Stimulated activated memory B cell treated with anti-CD40 and anti-IgM and Interleukin-4, amounts not matched to agents 10 μg/mL and 1 μg/mL and 100 μg/mL, for 72 hours (primary cell): Measurements from ENCODE around the gene NOC2L.
"Not testable (repeated sequence)": the region's sequence is repeated elsewhere in the genome, so short reads cannot be mapped to it uniquely, and the experiment has no call there.

Experiments
- ATAC-seq: fragments of 150-1000 bp; cut with Tn5 transposase; 2 replicates; pipeline ENCODE4 v1.10.0; 2021
- H3K27ac Mint-ChIP-seq: one replicate; pipeline ENCODE4 v1.8.0; 2022; ENCODE audit warnings: mild to moderate bottlenecking, mixed read lengths
- H3K27me3 Mint-ChIP-seq: one replicate; pipeline ENCODE4 v1.8.0; 2022; ENCODE audit warnings: mixed read lengths
- H3K36me3 Mint-ChIP-seq: one replicate; pipeline ENCODE4 v1.8.0; 2022; ENCODE audit warnings: mixed read lengths
- H3K4me1 Mint-ChIP-seq: one replicate; pipeline ENCODE4 v1.8.0; 2022; ENCODE audit warnings: mixed read lengths
- H3K4me3 Mint-ChIP-seq: one replicate; pipeline ENCODE4 v1.8.0; 2022; ENCODE audit warnings: mild to moderate bottlenecking, moderate library complexity, mixed read lengths
- H3K9me3 Mint-ChIP-seq: one replicate; pipeline ENCODE4 v1.8.0; 2022; ENCODE audit warnings: mixed read lengths

The NOC2L gene

DNA sequence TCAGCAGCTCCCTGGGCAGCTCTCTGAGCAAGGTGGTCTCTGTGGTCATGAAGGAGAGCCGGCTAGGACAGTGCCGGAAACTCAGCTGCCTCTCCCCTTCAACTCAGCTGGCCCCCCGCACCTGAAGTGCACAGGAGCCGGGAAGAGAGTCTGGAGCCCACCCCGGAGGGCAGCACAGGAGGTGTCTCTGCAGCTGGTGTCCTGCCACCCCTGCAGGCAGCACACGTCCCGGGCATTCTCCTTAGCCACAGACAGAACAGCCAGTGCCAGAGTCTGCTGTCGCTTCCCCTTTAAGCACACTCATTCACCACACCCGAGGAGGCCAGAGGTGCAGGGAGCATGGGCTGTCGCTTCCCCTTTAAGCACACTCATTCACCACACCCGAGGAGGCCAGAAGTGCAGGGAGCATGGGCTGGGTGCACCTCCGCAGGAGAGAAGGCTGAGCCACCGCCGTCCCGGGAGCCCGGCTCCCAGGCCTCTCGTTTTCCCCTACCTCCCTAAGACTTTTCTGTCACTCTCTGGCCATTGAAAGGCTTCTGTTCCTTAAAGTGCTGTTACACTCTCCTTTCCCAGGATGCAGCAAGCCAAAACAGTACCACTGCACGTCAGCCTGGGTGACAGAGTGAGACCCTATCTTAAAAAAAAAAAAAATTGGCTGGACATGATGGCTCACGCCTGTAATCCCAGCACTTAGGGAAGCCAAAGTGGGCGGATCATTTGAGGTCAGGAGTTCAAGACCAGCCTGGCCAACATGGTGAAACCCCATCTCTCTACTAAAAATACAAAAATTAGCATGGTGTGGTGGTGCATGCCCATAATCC is 52.2 kb downstream of the NOC2L start:
- H3K9me3 Mint-ChIP-seq, result no peaks in the 10 kb centered on the region
- no peak overlapping the region for H3K27ac Mint-ChIP-seq
- peaks cover 21% of the 10 kb centered on the region for H3K4me1 Mint-ChIP-seq
- H3K27me3 Mint-ChIP-seq, result peaks cover 72% of the 10 kb centered on the region
- peak; percentile 74 for ATAC-seq
- no peak overlapping the region for H3K4me3 Mint-ChIP-seq
- H3K36me3 Mint-ChIP-seq, result no peaks in the 10 kb centered on the region

DNA sequence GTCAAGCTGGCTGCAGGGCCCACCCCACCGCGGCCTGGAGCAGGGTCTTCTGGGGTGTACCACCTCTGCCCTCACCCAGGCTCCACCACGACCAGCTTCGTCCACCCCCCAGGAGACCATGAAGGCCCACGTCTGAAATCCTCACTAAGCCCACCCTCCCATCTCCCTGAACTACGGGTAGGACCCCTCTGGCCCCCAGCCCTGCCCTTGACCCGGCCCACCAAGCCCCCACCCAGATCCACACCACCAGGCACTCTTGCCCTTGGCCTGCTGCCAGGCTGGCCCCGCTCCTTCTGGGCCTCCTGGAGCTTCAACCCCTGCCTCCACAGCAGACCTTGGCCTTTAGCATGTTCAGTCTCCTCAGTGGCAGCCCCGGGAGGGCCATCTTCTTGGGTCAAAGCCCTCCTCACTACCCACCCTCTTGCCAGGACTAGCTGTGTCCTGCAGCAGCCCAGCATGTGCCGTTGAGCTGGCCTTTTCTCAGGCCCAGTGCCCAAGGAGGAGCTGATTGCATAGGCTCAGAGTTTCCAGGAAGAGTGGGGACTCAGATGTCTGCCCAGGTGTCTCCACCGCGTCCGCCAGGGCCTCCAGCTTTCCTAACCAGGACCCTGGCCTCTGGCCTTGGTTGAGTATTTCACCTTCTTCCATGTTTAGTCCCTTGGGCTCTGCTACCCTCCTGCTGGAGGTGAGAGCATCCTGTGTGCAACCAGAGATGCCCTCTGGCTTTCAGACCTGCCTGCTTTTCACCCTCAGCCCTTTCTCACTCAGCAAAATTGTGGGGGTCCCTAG is 53.1 kb downstream of the NOC2L start:
- Mint-ChIP-seq H3K27ac (no peak overlapping the region), H3K9me3 (no peaks in the 10 kb centered on the region), H3K36me3 (no peaks in the 10 kb centered on the region), H3K27me3 (peaks cover 70% of the 10 kb centered on the region), H3K4me1 (peaks cover 21% of the 10 kb centered on the region), H3K4me3 (no peak overlapping the region)
- no peak for ATAC-seq

DNA sequence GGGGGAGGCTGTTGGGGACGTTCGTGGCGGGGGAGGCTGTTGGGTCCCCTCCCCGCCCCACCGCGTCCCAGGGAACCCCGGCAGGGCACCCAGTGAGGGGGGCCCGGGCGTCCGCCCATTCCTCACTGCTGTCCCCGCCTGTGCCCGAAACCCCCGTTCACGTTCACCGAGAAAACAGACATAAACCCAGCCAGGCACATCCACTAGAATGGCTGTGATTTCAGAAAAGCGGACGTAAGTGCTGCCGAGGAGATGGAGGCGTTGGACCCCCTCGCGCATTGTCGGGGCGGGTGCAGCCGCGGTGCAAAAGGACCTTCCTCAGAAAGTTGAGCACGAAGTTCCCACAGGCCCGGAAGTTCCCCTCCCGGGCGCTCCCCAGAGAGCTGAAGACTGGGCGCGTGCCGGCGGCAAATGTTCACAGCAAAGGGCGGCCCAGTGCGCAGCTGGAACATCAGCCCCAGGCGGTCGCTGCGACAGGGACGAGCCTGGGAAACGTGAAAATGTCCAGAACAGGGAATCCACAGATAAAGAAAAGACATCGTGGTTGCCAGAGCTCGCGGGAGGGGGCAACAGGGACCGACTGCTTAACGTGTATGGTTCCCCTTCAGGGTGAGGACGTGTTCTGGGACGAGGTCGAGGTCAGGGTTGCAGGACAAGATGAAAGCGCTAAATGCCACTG is 53.8 kb downstream of the NOC2L start:
- H3K4me1 Mint-ChIP-seq, result peaks cover 21% of the 10 kb centered on the region
- H3K27ac Mint-ChIP-seq, result no peak overlapping the region
- peak overlapping the region; percentile 67 for H3K4me3 Mint-ChIP-seq
- no peaks in the 10 kb centered on the region for H3K36me3 Mint-ChIP-seq
- ATAC-seq, result peak; percentile 40
- H3K27me3 Mint-ChIP-seq, result peaks cover 71% of the 10 kb centered on the region
- no peaks in the 10 kb centered on the region for H3K9me3 Mint-ChIP-seq

DNA sequence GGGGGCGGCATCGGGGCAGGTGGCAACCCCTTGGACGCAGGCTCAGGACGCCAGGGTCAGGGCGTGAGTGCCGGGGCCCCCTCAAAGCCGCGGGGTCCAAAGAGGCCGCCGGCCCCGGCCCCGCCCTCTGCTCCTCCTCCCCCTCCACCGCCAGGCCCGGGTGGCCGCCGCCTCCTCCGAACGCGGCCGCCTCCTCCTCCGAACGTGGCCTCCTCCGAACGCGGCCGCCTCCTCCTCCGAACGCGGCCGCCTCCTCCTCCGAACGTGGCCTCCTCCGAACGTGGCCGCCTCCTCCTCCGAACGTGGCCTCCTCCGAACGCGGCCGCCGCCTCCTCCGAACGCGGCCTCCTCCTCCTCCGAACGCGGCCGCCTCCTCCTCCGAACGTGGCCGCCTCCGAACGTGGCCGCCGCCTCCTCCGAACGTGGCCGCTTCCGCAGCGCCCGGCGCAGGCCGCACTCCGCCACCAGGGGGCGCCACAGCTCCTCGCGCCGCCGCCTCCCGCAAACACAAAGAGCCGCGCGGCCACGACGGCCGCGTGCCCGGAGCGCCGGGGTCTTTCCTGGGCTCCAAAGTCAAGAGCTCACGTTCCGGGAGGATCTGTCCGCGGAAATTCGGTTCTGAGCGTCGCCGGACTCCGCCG is 54.6 kb downstream of the NOC2L start:
- ATAC-seq, result peak; percentile 75
- Mint-ChIP-seq H3K27me3 (peaks cover 79% of the 10 kb centered on the region), H3K4me1 (peaks cover 21% of the 10 kb centered on the region), H3K36me3 (no peaks in the 10 kb centered on the region), H3K9me3 (no peaks in the 10 kb centered on the region), H3K27ac (no peak overlapping the region), H3K4me3 (peak overlapping the region; percentile 72)

DNA sequence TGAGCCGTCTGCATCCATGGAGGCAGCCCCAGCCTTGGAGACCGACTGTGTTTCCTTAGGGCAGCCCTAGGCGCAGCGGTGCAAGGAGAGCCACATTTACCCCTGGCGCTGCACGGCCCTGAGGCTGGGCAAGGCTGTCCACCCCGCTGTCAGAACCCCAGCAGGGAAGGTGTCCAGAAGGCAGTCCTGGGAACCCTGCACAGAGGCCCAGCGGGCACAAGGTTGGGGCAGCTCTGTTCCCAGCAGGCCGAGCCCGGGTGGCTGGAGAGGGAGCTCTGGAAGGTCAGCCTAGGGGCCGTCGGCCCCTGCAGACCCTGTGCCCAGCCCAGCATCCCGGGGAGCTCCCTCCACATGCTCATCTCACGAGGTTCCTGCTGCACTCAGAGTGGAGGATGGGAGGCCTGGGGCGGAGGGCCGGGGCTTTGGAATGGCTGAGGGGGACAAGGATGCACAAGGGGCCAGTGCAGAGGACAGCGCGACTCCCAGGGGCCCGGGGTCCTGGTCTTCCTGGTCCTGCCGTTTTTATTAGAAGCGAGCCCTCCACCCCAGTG is 55.3 kb downstream of the NOC2L start:
- no peak overlapping the region for H3K27ac Mint-ChIP-seq
- peak overlapping the region; percentile 57 for H3K4me3 Mint-ChIP-seq

DNA sequence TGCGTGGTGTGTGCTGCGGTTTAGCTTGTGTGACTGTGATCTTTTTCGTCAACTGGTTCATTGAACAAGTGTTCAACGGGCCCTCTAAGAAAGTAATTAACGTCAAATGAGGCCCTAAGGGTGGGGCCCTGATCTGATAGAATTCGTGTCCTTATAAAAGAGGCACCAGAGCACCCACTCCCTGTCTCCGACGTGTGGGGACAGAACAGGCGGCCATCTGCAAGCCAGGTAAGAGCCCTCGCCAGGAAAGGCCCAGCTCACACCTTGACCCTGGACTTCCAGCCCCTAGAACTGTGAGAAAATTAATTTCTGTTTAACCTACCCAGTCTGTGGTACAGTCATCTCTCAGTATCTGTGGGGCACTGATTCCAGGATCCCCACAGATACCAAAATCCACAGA is 55.8 kb downstream of the NOC2L start:
- Mint-ChIP-seq H3K4me1 (peaks cover 27% of the 10 kb centered on the region), H3K4me3 (peak overlapping the region; percentile 24), H3K27me3 (peaks cover 86% of the 10 kb centered on the region), H3K36me3 (no peaks in the 10 kb centered on the region), H3K27ac (no peak overlapping the region), H3K9me3 (no peaks in the 10 kb centered on the region)
- no peak for ATAC-seq

More for the DNA sequence above, 55.3 kb downstream of the NOC2L start:
- ATAC-seq, result no peak
- H3K9me3 Mint-ChIP-seq, result no peaks in the 10 kb centered on the region
- no peaks in the 10 kb centered on the region for H3K36me3 Mint-ChIP-seq
- peaks cover 85% of the 10 kb centered on the region for H3K27me3 Mint-ChIP-seq
- H3K4me1 Mint-ChIP-seq, result peaks cover 22% of the 10 kb centered on the region

DNA sequence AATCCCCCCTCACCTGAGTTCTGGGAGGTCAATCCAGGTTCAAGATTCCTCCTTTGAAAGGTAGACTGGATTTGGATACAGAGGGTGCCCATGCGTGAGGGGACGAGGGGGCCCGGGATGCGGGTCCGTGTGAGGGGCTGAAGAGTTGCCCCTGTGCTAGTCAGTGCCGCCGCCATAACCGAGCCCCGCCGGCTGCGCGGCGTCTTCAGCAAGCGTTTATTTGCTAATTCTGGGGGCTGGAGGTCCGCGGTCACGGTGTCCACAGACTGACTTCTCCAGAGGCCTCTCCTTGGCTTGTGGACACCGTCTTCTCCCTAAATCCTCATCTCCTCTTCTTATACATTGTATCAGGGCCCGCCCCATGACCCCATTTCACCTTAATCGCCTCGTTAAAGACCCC is 56.3 kb downstream of the NOC2L start:
- Mint-ChIP-seq H3K4me3 (no peak overlapping the region), H3K36me3 (no peaks in the 10 kb centered on the region), H3K27me3 (peaks cover 86% of the 10 kb centered on the region), H3K4me1 (peaks cover 30% of the 10 kb centered on the region), H3K9me3 (no peaks in the 10 kb centered on the region), H3K27ac (no peak overlapping the region)
- no peak for ATAC-seq

DNA sequence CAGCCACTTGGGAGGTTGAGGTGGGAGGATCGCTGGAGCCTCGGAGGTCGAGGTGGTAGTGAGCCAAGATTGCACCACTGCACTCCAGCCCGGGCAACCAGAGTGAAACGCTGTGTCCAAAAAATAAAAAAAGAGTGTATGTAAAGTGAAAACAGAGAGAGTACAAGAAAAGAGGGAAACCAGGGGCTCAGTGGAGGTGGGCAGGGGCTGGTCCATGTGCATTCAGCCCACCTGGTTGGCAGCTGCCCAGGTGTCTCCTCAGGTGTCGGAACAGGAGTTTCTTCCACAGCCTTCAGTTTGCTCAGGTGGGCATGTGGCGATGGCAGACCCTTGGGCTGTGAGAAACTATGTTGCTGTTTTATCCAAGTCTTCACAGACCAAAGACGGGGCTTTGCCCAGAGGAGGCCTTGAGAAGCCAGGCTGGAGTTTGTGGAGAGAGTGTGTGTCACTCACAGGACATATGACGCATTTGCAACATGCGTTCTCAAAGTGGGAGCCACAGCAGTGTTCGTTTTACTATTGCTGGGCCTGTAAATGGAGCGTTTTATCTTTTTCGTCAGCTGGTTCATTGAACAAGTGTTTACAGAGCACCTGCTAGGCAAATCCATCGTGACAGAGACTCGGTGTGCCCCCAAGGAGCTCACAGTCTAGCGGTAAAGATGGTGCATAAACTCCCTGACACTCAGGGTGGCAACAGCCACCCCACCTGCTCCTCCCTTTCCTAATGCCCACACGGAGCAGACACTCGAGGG is 57.8 kb downstream of the NOC2L start:
- H3K9me3 Mint-ChIP-seq, result no peaks in the 10 kb centered on the region
- H3K4me1 Mint-ChIP-seq, result peaks cover 21% of the 10 kb centered on the region
- H3K36me3 Mint-ChIP-seq, result no peaks in the 10 kb centered on the region
- H3K4me3 Mint-ChIP-seq, result no peak overlapping the region
- peaks cover 84% of the 10 kb centered on the region for H3K27me3 Mint-ChIP-seq
- no peak for ATAC-seq
- no peak overlapping the region for H3K27ac Mint-ChIP-seq

DNA sequence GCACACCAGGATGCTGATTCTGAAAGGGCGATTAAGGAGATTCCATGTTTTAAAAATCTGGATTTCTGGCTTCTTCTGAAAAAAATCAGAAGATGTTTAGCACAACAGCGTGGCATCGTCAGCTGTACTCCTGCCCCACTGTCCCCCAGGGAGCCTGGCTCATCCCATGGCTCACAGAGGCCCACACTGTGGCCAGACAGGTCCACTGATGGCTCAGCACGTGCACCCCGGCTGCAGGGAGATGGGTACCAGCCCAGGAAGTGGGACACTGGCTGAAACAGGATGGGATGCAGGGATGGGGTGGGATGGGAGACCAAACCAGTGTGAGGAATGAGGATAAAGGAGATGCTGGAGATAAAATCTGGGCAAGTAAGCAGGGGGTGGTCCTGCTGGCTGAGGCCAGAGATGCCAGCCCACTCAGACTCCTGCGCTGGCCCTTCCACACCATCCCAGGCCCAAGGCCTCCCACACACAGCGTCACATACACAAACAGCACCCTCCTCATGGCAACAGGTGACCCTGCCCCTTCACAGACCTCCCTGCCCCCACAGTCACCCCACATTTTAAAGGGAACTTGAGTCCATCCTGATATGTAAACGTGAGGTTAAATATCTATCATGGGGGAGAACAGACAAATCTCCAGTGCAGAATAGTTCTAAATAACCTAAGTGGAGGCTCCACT is 59.3 kb downstream of the NOC2L start:
- H3K4me1 Mint-ChIP-seq, result peaks cover 9% of the 10 kb centered on the region
- no peak overlapping the region for H3K27ac Mint-ChIP-seq
- ATAC-seq, result no peak
- H3K9me3 Mint-ChIP-seq, result no peaks in the 10 kb centered on the region
- no peak overlapping the region for H3K4me3 Mint-ChIP-seq
- H3K27me3 Mint-ChIP-seq, result peaks cover 81% of the 10 kb centered on the region
- H3K36me3 Mint-ChIP-seq, result no peaks in the 10 kb centered on the region

DNA sequence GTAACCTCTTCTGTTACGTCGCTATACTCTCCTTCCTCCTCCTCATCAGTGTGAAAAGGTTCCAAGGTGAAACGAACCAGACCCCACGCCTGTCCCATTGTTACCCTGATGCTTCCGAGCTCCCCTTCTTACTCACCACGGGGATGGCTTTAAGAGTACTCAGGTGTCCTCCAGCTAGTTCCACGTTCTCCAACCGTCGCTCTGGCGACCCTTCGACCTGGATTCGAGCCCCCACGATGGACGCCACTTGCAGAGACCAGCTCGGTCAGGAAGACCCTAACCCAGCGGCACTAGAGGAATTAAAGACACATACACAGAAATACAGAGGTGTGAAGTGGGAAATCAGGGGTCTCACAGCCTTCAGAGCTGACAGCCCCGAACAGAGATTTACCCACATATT is 61.1 kb downstream of the NOC2L start:
- not testable (repeated sequence) for H3K36me3 Mint-ChIP-seq, ATAC-seq, H3K9me3 Mint-ChIP-seq, H3K4me1 Mint-ChIP-seq, H3K27ac Mint-ChIP-seq, H3K4me3 Mint-ChIP-seq
- peaks cover 73% of the 10 kb centered on the region for H3K27me3 Mint-ChIP-seq

DNA sequence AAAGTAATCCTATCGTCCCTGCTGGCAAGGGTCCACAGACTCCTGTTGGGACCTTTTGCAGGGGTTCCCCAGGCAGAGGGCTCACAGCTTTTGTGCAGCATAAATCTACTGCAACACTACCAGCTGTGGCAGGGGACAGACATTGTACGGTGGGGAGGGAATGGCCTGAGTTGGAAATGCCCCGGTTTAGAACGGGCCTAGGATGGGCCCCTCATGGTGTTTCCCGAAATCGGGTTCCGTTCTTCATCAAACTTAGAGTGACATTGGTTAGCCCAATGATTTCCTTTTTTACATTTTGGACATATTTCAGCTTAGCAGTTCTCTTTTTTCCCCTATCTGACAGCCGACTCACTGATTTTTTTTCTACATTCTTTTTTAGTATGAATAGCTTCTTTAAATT is 61.8 kb downstream of the NOC2L start:
- H3K4me1 Mint-ChIP-seq, result peaks cover 9% of the 10 kb centered on the region
- no peak overlapping the region for H3K27ac Mint-ChIP-seq
- H3K4me3 Mint-ChIP-seq, result no peak overlapping the region
- H3K9me3 Mint-ChIP-seq, result no peaks in the 10 kb centered on the region
- peaks cover 66% of the 10 kb centered on the region for H3K27me3 Mint-ChIP-seq
- no peaks in the 10 kb centered on the region for H3K36me3 Mint-ChIP-seq
- no peak for ATAC-seq
